HepG2 (cell line): Measurements from ENCODE around the gene DLG4. TPM values are rescaled to one million over a fixed set of nuclear protein-coding genes. Genes with fewer than 3 reads are reported as not detected.

ENCODE experiments used
- ATAC-seq: fragments of 200-7000 bp; cut with Tn5 transposase; 3 replicates; pipeline ENCODE4 v1.9.1; 2020; ENCODE audit warnings: mild to moderate bottlenecking, moderate library complexity
- BruUV-seq: library from RNA; stranded (reverse); fragments of 400-500 nt; replicated peaks from 2 replicates; lab custom pipeline; 2021; lab: Mats Ljungman, UMichigan
- CTCF ChIA-PET: fragments of 300-600 bp; formaldehyde crosslinking; extraction: SDS; loops from one replicate; lab custom pipeline; 2021; ENCODE audit warnings: low total read pairs, inconsistent platforms, low intra/inter-chr PET ratio; lab: Yijun Ruan, JAX
- POLR2A ChIA-PET: fragments of 350-600 bp; sonication (Branson Sonifier 250); formaldehyde crosslinking; loops from one replicate; lab custom pipeline; 2020; ENCODE audit warnings: antibody characterized with exemption, inconsistent platforms; lab: Yijun Ruan, JAX
- DNase-seq: peaks from one replicate; pipeline ENCODE4 v3.0.0-alpha.2; 2015; ENCODE audit warnings: low spot score
- FAIRE-seq: peaks from 3 replicates; lab custom pipeline; 2011; peaks lifted over from hg19 to GRCh38; lab: Jason Lieb, UNC
- H2AFZ ChIP-seq: one replicate; pipeline ENCODE4 v1.6.1; 2011; ENCODE audit warnings: low read length, inconsistent platforms
- H3K27ac ChIP-seq: fragments of 300-600 bp; 3 replicates; pipeline ENCODE4 v1.8.0; 2011; ENCODE audit warnings: mixed run types, mild to moderate bottlenecking, mixed read lengths, low read length, inconsistent platforms; ENCODE audit not compliant: insufficient read depth; ENCODE audit errors: extremely low read length
- H3K27me3 ChIP-seq, 2 experiments: fragments of 200-600 bp in 1 of 2; 2 replicates in 1 of 2; 3 replicates in 1 of 2; pipeline versions ENCODE4 v1.6.0 to v1.8.0; 2011; ENCODE audit warnings: low read length in 2 of 2, mild to moderate bottlenecking in 2 of 2, moderate library complexity in 2 of 2, inconsistent platforms in 1 of 2; ENCODE audit not compliant: insufficient read depth in 2 of 2, control insufficient read depth in 1 of 2
- H3K36me3 ChIP-seq, 2 experiments: fragments of 200-600 bp in 1 of 2; replicated peaks in 1 of 2; 2 replicates in 1 of 2; 3 replicates in 1 of 2; pipeline versions ENCODE4 v1.5.1 to v1.8.0; 2011; ENCODE audit warnings: low read length in 2 of 2, inconsistent platforms in 1 of 2; ENCODE audit not compliant: insufficient read depth in 2 of 2, control insufficient read depth in 1 of 2
- H3K4me1 ChIP-seq: 2 replicates; pipeline ENCODE4 v1.5.1; 2012; ENCODE audit warnings: low read length, inconsistent platforms; ENCODE audit not compliant: insufficient read depth
- H3K4me2 ChIP-seq: 2 replicates; pipeline ENCODE4 v1.6.0; 2011; ENCODE audit warnings: low read depth, low read length, inconsistent platforms
- H3K4me3 ChIP-seq, 3 experiments: fragments of 200-600 bp in 1 of 3; sonication (generic), shearing (Covaris generic) in 1 of 3; replicated peaks in 1 of 3; 2 replicates each; pipeline ENCODE4 v1.5.1; 2011 to 2016; ENCODE audit warnings: low read length in 3 of 3, inconsistent platforms in 2 of 3, low read depth in 2 of 3, mild to moderate bottlenecking in 2 of 3, control low read depth in 1 of 3, mixed read lengths in 1 of 3; ENCODE audit not compliant: insufficient read depth in 1 of 3
- H3K79me2 ChIP-seq: one replicate; pipeline ENCODE4 v1.6.1; 2011; ENCODE audit warnings: low read length, inconsistent platforms; ENCODE audit not compliant: insufficient read depth
- H3K9ac ChIP-seq: 2 replicates; pipeline ENCODE4 v1.6.0; 2011; ENCODE audit warnings: mild to moderate bottlenecking, low read depth, low read length, inconsistent platforms; ENCODE audit not compliant: insufficient read depth
- H3K9me3 ChIP-seq: 2 replicates; pipeline ENCODE4 v1.5.1; 2012; ENCODE audit warnings: mild to moderate bottlenecking, low read length
- H4K20me1 ChIP-seq: 2 replicates; pipeline ENCODE4 v1.6.0; 2011; ENCODE audit warnings: inconsistent platforms, mild to moderate bottlenecking, low read length, moderate library complexity; ENCODE audit not compliant: insufficient read depth
- AGO1 ChIP-seq: fragments of 200-400 bp; formaldehyde crosslinking; IDR thresholded peaks from 2 replicates; pipeline ENCODE4 v1.6.1; 2017; ENCODE audit warnings: mild to moderate bottlenecking, low read depth, low read length, moderate library complexity; ENCODE audit not compliant: poor library complexity, severe bottlenecking
- AGO2 ChIP-seq: fragments of 200-400 bp; formaldehyde crosslinking; optimal IDR thresholded peaks from 2 replicates; pipeline ENCODE3; 2017; ENCODE audit warnings: mild to moderate bottlenecking, low read depth, low read length, moderate library complexity
- KDM2A ChIP-seq: sonication (generic); formaldehyde crosslinking; IDR thresholded peaks from 2 replicates; pipeline ENCODE4 v1.4.0; 2020; ENCODE audit warnings: low read depth, missing genetic modification reagents, borderline replicate concordance
- MLLT10 ChIP-seq: sonication (generic); formaldehyde crosslinking; IDR thresholded peaks from 2 replicates; pipeline ENCODE4 v1.4.0; 2020; ENCODE audit warnings: missing genetic modification reagents
- POLR2G ChIP-seq: fragments of 200-400 bp; formaldehyde crosslinking; IDR thresholded peaks from 2 replicates; pipeline ENCODE4 v1.6.1; 2018; ENCODE audit warnings: mild to moderate bottlenecking, low read depth, low read length, moderate library complexity
- RBFOX2 ChIP-seq: fragments of 200-400 bp; formaldehyde crosslinking; IDR thresholded peaks from 2 replicates; pipeline ENCODE4 v1.6.1; 2017; ENCODE audit warnings: low read depth, mild to moderate bottlenecking, low read length
- RFX3 ChIP-seq: IDR thresholded peaks from 2 replicates; pipeline ENCODE4 v1.6.1; 2016; ENCODE audit warnings: missing biosample characterization, missing genetic modification reagents
- XBP1 ChIP-seq: sonication (generic); formaldehyde crosslinking; IDR thresholded peaks from 2 replicates; pipeline ENCODE4 v1.5.0; 2020; ENCODE audit warnings: missing genetic modification reagents
- ZKSCAN8 ChIP-seq: IDR thresholded peaks from 2 replicates; pipeline ENCODE4 v1.6.1; 2016; ENCODE audit warnings: borderline replicate concordance, missing genetic modification reagents, missing compliant biosample characterization
- ZNF33B ChIP-seq: sonication (generic); formaldehyde crosslinking; IDR thresholded peaks from 2 replicates; pipeline ENCODE4 v1.5.1; 2020; ENCODE audit warnings: mild to moderate bottlenecking, missing genetic modification reagents
- WGBS: methylation state at CpG from one replicate; pipeline ENCODE4 v1.1.6; 2017; ENCODE audit warnings: low lambda C conversion rate; 5-methylcytosine and 5-hydroxymethylcytosine counted together
- in situ Hi-C: cut with HindIII; loops from 2 replicates; pipeline ENCODE4 v1.10.0; 2017; ENCODE audit warnings: low pct_unique_long_range_greater_than_20kb; ENCODE audit not compliant: extremely low pct_ligation_motif_present
- intact Hi-C: fragments of 100-400 bp; cut with micrococcal nuclease; formaldehyde crosslinking; loops from one replicate; pipeline ENCODE4 v1.10.0; 2022; ENCODE audit not compliant: unreplicated experiment
- polyA plus RNA-seq, 8 experiments: library from polyadenylated mRNA; depleted of rRNA in 3 of 8; stranded (reverse) in 7 of 8; unstranded in 1 of 8; fragments of >200 nt; fragmentation: Illumina TruSeq in 4 of 8; extraction: Trizol in 4 of 8; gene quantifications; 2 replicates each; pipeline versions ENCODE4 v1.2.1 to v1.2.3, GENCODE V29; 2011 to 2016; ENCODE audit warnings: low read depth in 4 of 8, missing spikeins in 1 of 8, mixed read lengths in 1 of 8; ENCODE audit not compliant: insufficient read depth in 1 of 8
- total RNA-seq, 5 experiments: library from RNA; depleted of rRNA; stranded (reverse); fragments of >200 nt; fragmentation: Illumina TruSeq; extraction: Trizol; gene quantifications; 2 replicates each; pipeline ENCODE4 v1.2.3, GENCODE V29; 2016; ENCODE audit warnings: low read depth in 1 of 5
- TF ChIP-seq, protein P1 (sequence below): sonication (generic); formaldehyde crosslinking; IDR thresholded peaks from 2 replicates; pipeline ENCODE4 v1.4.0; 2020; ENCODE audit warnings: missing genetic modification reagents
- TF ChIP-seq, protein P2 (sequence below), 2 experiments: IDR thresholded peaks; 2 replicates each; pipeline ENCODE4 v1.6.1; 2011 to 2012; ENCODE audit warnings: low read length in 2 of 2, borderline replicate concordance in 1 of 2, low read depth in 1 of 2, mild to moderate bottlenecking in 1 of 2, moderate library complexity in 1 of 2

DLG4 gene
- total and polyA plus RNA-seq, 2 of the 13 experiments (the other 11 are each of a cell fraction or from before 2014, with no cell fraction given), result 0.71 to 4.3 TPM

DNA sequence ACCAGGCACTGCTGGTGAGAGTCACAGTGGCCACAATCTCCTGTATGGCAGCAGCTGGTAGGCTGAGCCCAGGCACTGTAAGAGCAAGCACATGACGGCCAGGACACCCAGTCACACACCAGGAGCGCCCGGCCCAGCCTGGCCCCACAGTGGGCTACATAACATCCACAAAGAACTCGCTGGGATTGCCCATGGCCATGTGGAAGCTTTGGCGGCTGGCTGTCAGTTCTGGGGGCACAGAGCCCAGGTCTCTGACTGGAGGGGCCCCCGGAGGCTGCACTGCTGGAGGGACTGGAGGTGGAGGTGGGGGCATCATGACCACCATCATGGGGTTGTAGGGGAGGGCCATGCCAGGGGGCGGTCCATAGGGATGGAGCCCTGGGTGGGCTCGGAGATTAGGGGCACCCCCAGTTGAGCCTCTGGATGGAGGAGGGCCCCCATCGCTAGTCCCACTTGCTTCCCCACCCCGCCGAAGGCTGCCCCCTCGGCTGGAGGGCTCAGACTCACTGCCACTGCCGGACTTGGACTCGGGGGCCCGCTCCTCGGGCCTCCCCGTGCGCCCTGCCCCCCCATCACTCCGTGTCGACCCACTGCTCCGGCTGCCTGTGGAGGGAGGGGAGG lies 6.2 kb upstream of the DLG4 start:
- ChIA-PET POLR2A (interaction anchor here (6.8 kb wide), 1 partner anchor 10 kb away, joined by 140 read pairs; the partner anchor contains the start of genes DVL2 and PHF23), CTCF (no interaction called here)

GRCh38 chr17:7224661-7225111 lies 5.0 kb upstream of the DLG4 start:
- intact Hi-C loops (no loop called here), in situ Hi-C loops (no loop called here)
- FAIRE-seq (no peak), DNase-seq (no peak), ATAC-seq (no peak)
- CTCF ChIA-PET, result no interaction called here
- Histone ChIP-seq H3K9ac (no peak overlapping the region), H3K4me2 (no peak overlapping the region), H2AFZ (no peak overlapping the region), H3K4me3 (no peak overlapping the region), H3K27ac (no peak overlapping the region), H4K20me1 (peaks cover 10% of the 10 kb centered on the region; the same call in 1 of the 2 replicates), H3K27me3 (no peaks in the 10 kb centered on the region), H3K36me3 (peaks cover 26 to 80% of the 10 kb centered on the region in 2 experiments; a peak in 4 of 5 replicates), H3K9me3 (no peaks in the 10 kb centered on the region), H3K79me2 (peaks cover 14% of the 10 kb centered on the region), H3K4me1 (peaks cover 20% of the 10 kb centered on the region)
- no TSS peak for BruUV-seq
- WGBS, result 88% methylated on average over 6 of the region's 15 CpGs
- POLR2A ChIA-PET, result interaction anchor here (1.0 to 6.8 kb wide), 2 partner anchors 11 to 17 kb away, joined by 3 to 140 read pairs; partner anchors contain the start of genes DVL2 and PHF23
- TF ChIP-seq MLLT10 (CRISPR knock-in tag), result no peak
- no peak for TF ChIP-seq RFX3
- TF ChIP-seq, protein P1, sequence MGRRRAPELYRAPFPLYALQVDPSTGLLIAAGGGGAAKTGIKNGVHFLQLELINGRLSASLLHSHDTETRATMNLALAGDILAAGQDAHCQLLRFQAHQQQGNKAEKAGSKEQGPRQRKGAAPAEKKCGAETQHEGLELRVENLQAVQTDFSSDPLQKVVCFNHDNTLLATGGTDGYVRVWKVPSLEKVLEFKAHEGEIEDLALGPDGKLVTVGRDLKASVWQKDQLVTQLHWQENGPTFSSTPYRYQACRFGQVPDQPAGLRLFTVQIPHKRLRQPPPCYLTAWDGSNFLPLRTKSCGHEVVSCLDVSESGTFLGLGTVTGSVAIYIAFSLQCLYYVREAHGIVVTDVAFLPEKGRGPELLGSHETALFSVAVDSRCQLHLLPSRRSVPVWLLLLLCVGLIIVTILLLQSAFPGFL (CRISPR knock-in tag), result no peak
- TF ChIP-seq ZKSCAN8 (CRISPR knock-in tag), result no peak
- peak; percentile 70 for TF ChIP-seq AGO2
- TF ChIP-seq, protein P2, sequence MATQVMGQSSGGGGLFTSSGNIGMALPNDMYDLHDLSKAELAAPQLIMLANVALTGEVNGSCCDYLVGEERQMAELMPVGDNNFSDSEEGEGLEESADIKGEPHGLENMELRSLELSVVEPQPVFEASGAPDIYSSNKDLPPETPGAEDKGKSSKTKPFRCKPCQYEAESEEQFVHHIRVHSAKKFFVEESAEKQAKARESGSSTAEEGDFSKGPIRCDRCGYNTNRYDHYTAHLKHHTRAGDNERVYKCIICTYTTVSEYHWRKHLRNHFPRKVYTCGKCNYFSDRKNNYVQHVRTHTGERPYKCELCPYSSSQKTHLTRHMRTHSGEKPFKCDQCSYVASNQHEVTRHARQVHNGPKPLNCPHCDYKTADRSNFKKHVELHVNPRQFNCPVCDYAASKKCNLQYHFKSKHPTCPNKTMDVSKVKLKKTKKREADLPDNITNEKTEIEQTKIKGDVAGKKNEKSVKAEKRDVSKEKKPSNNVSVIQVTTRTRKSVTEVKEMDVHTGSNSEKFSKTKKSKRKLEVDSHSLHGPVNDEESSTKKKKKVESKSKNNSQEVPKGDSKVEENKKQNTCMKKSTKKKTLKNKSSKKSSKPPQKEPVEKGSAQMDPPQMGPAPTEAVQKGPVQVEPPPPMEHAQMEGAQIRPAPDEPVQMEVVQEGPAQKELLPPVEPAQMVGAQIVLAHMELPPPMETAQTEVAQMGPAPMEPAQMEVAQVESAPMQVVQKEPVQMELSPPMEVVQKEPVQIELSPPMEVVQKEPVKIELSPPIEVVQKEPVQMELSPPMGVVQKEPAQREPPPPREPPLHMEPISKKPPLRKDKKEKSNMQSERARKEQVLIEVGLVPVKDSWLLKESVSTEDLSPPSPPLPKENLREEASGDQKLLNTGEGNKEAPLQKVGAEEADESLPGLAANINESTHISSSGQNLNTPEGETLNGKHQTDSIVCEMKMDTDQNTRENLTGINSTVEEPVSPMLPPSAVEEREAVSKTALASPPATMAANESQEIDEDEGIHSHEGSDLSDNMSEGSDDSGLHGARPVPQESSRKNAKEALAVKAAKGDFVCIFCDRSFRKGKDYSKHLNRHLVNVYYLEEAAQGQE (IDR thresholded peaks at IDR 0.05; ENCODE audit: borderline replicate concordance in 1 of 2, low read depth in 1 of 2, low read length in 2 of 2), result no peak

More for the DNA sequence above, 6.2 kb upstream of the DLG4 start:
- no peak overlapping the region for H3K9ac ChIP-seq
- H3K4me3 ChIP-seq, result no peak overlapping the region
- no peak overlapping the region for H2AFZ ChIP-seq
- FAIRE-seq (no peak), DNase-seq (no peak), ATAC-seq (no peak)
- intact Hi-C loops (no loop called here), in situ Hi-C loops (no loop called here)
- peaks cover 14% of the 10 kb centered on the region for H3K79me2 ChIP-seq
- H3K36me3 ChIP-seq, result peaks cover 34 to 92% of the 10 kb centered on the region in 2 experiments; a peak in 4 of 5 replicates
- H3K27me3 ChIP-seq, result no peaks in the 10 kb centered on the region
- H4K20me1 ChIP-seq, result peaks cover 6% of the 10 kb centered on the region; the same call in 1 of the 2 replicates
- BruUV-seq, result no TSS peak
- H3K9me3 ChIP-seq, result no peaks in the 10 kb centered on the region
- peaks cover 16% of the 10 kb centered on the region for H3K4me1 ChIP-seq
- 100% methylated on average over 3 of the region's 21 CpGs for WGBS
- TF ChIP-seq POLR2G (peak; percentile 37; the same call in 1 of the 2 replicates), KDM2A (no peak), XBP1 (CRISPR knock-in tag) (no peak), ZNF33B (CRISPR knock-in tag) (no peak), AGO1 (peak; percentile 82), AGO2 (peak; percentile 92), RBFOX2 (peak; percentile 69)
- H3K4me2 ChIP-seq, result no peak overlapping the region
- H3K27ac ChIP-seq, result no peak overlapping the region
